ENCODE results near the gene SERPINA5. TPM values are rescaled to one million over a fixed set of nuclear protein-coding genes. Genes with fewer than 3 reads are reported as not detected.

SERPINA5 gene
- total RNA-seq, 1 experiment from 2014 or later: 2.2 TPM

GRCh38 chr14:94617366-94617941 lies 36.2 kb downstream of the SERPINA5 start:
- no peak for DNase-seq
- no TSS peak for BruUV-seq (replicated peaks)
- Histone ChIP-seq H3K27me3 (replicated peaks; ENCODE audit: control insufficient read depth, insufficient read depth, low read length) (no peaks in the 10 kb centered on the region), H3K36me3 (ENCODE audit: control insufficient read depth, insufficient read depth, low read length) (no peaks in the 10 kb centered on the region), H3K9me3 (peaks cover 7% of the 10 kb centered on the region), H3K4me3 (ENCODE audit: low read depth, low read length) (no peak overlapping the region), H3K4me1 (peaks cover 5% of the 10 kb centered on the region)
- POLR2A ChIA-PET: no interaction called here
- no peaks in the 10 kb centered on the region for H3K27me3 Mint-ChIP-seq (ENCODE audit: insufficient read depth, unreplicated experiment)
- no peak overlapping the region for H3K4me3 Mint-ChIP-seq (ENCODE audit: unreplicated experiment)
- CTCF ChIA-PET: no interaction called here
- TF ChIP-seq, protein P1, sequence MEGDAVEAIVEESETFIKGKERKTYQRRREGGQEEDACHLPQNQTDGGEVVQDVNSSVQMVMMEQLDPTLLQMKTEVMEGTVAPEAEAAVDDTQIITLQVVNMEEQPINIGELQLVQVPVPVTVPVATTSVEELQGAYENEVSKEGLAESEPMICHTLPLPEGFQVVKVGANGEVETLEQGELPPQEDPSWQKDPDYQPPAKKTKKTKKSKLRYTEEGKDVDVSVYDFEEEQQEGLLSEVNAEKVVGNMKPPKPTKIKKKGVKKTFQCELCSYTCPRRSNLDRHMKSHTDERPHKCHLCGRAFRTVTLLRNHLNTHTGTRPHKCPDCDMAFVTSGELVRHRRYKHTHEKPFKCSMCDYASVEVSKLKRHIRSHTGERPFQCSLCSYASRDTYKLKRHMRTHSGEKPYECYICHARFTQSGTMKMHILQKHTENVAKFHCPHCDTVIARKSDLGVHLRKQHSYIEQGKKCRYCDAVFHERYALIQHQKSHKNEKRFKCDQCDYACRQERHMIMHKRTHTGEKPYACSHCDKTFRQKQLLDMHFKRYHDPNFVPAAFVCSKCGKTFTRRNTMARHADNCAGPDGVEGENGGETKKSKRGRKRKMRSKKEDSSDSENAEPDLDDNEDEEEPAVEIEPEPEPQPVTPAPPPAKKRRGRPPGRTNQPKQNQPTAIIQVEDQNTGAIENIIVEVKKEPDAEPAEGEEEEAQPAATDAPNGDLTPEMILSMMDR (IDR thresholded peaks at IDR 0.05; ENCODE audit: insufficient read depth in 1 of 2, low read depth in 1 of 2, low read length in 1 of 2, severe bottlenecking in 1 of 2, unreplicated experiment in 1 of 2): no peak
- no peaks in the 10 kb centered on the region for H3K4me1 Mint-ChIP-seq (ENCODE audit: low read depth, unreplicated experiment)
- no peaks in the 10 kb centered on the region for H3K36me3 Mint-ChIP-seq (ENCODE audit: insufficient read depth, unreplicated experiment)
- intact Hi-C loops (cut with micrococcal nuclease; ENCODE audit: unreplicated experiment): no loop called here
- no peak overlapping the region for H3K27ac Mint-ChIP-seq (ENCODE audit: unreplicated experiment)
- H3K9me3 Mint-ChIP-seq (ENCODE audit: unreplicated experiment): peaks cover 48% of the 10 kb centered on the region

DNA sequence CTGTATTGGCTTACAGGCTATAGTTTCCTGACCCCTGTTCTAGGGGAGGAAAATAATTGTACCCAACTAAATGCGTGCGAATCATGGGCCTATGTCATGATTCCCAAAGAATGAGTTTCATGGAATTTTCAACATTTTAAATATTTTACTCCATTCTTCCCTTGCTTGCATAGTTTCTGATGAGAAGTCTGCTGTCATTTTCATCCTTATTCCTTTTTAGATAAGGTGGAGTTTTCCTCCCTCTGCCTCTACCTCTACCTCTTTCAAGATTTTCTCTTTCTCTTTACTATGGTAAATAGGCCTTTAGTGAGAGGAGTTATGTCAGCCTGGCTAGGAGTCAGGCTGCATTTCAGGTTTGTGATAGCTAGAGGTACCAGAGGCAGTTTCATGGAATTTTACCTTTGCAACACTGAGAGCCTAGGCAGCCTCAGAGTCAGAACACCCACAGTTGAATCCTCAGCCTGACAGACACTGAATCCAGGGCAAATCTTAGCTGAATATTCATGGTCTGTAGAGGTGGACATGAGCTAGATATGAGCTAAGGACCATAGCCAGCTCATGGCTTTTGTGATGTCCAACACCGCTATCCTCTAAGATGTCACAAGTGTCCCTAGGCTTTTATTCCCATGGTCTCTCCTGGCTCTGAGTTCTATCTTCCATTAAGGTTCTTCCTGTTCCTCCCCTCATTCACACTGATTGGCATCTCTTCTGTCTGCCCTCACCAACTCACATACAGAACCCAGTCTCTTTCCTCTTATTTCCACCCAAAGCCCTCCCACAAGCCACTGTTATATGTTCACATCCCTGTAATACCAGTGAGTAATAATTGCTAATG lies 37.0 kb downstream of the SERPINA5 start:
- Mint-ChIP-seq H3K36me3 (ENCODE audit: insufficient read depth, unreplicated experiment) (no peaks in the 10 kb centered on the region), H3K4me3 (ENCODE audit: unreplicated experiment) (no peak overlapping the region), H3K27ac (ENCODE audit: unreplicated experiment) (no peak overlapping the region), H3K9me3 (ENCODE audit: unreplicated experiment) (peaks cover 48% of the 10 kb centered on the region), H3K4me1 (ENCODE audit: low read depth, unreplicated experiment) (no peaks in the 10 kb centered on the region), H3K27me3 (ENCODE audit: insufficient read depth, unreplicated experiment) (no peaks in the 10 kb centered on the region)
- no peak for DNase-seq
- CTCF ChIA-PET: no interaction called here
- Histone ChIP-seq H3K4me1 (no peaks in the 10 kb centered on the region; the same call in 1 of the 2 replicates), H3K4me3 (ENCODE audit: low read depth, low read length) (no peak overlapping the region), H3K27me3 (replicated peaks; ENCODE audit: control insufficient read depth, insufficient read depth, low read length) (no peaks in the 10 kb centered on the region), H3K36me3 (ENCODE audit: control insufficient read depth, insufficient read depth, low read length) (no peaks in the 10 kb centered on the region), H3K9me3 (peaks cover 7% of the 10 kb centered on the region)
- intact Hi-C loops (cut with micrococcal nuclease; ENCODE audit: unreplicated experiment): no loop called here
- TF ChIP-seq, protein P1 (IDR thresholded peaks at IDR 0.05; ENCODE audit: insufficient read depth in 1 of 2, low read depth in 1 of 2, low read length in 1 of 2, severe bottlenecking in 1 of 2, unreplicated experiment in 1 of 2): no peak
- BruUV-seq (replicated peaks): no TSS peak
- POLR2A ChIA-PET: no interaction called here

DNA sequence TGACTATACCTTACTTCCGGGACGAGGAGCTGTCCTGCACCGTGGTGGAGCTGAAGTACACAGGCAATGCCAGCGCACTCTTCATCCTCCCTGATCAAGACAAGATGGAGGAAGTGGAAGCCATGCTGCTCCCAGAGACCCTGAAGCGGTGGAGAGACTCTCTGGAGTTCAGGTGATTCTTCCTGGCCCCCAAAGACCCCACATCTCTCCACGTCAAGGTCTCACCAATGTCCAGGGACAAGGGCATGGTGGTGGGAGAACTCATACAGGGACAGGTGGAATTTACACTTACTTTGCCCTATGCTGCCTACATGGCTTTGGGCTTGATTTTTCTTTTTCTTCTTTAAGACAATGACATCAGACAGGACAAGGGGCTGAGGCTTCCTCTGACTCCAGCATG lies 38.1 kb downstream of the SERPINA5 start:
- ChIA-PET POLR2A (no interaction called here), CTCF (no interaction called here)
- H3K9me3 Mint-ChIP-seq (ENCODE audit: unreplicated experiment): peaks cover 48% of the 10 kb centered on the region
- H3K27ac Mint-ChIP-seq (ENCODE audit: unreplicated experiment): no peak overlapping the region
- H3K4me1 Mint-ChIP-seq (ENCODE audit: low read depth, unreplicated experiment): no peaks in the 10 kb centered on the region
- no peak for DNase-seq
- no peaks in the 10 kb centered on the region for H3K27me3 Mint-ChIP-seq (ENCODE audit: insufficient read depth, unreplicated experiment)
- Histone ChIP-seq H3K9me3 (peaks cover 7% of the 10 kb centered on the region), H3K36me3 (ENCODE audit: control insufficient read depth, insufficient read depth, low read length) (no peaks in the 10 kb centered on the region), H3K4me3 (ENCODE audit: low read depth, low read length) (no peak overlapping the region), H3K27me3 (replicated peaks; ENCODE audit: control insufficient read depth, insufficient read depth, low read length) (no peaks in the 10 kb centered on the region), H3K4me1 (no peaks in the 10 kb centered on the region)
- H3K4me3 Mint-ChIP-seq (ENCODE audit: unreplicated experiment): no peak overlapping the region
- TF ChIP-seq, protein P1 (IDR thresholded peaks at IDR 0.05; ENCODE audit: insufficient read depth in 1 of 2, low read depth in 1 of 2, low read length in 1 of 2, severe bottlenecking in 1 of 2, unreplicated experiment in 1 of 2): no peak
- H3K36me3 Mint-ChIP-seq (ENCODE audit: insufficient read depth, unreplicated experiment): no peaks in the 10 kb centered on the region
- no TSS peak for BruUV-seq (replicated peaks)
- intact Hi-C loops (cut with micrococcal nuclease; ENCODE audit: unreplicated experiment): no loop called here
